ENCODE results near the gene KDM6B.

Gene KDM6B

DNA sequence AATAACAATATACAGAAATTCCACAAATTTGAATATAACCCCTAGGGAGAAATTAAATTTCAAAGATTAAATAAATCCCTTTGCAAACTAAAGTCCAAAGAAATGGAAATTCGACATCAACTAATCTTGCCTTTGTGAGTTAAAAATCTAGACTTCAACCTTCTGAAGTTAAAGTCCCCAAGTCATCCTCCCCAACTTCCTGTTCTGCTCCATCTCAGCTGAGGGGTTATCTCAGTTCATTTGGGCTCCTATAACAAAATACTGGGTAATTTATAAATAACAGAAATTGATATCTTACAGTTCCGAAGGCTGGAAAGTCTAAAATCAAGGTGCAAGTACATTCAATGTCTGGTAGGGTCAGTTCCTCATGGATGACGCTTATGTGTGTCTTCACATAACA is 22.8 kb upstream of the KDM6B start:
- no peak overlapping the region for H3K4me3 ChIP-seq (replicated peaks in 1 of 2; ENCODE audit: low read depth in 2 of 2, low read length in 2 of 2)
- DNase-seq (ENCODE audit: low read depth in 2 of 2): no peak
- TF ChIP-seq, protein P1, sequence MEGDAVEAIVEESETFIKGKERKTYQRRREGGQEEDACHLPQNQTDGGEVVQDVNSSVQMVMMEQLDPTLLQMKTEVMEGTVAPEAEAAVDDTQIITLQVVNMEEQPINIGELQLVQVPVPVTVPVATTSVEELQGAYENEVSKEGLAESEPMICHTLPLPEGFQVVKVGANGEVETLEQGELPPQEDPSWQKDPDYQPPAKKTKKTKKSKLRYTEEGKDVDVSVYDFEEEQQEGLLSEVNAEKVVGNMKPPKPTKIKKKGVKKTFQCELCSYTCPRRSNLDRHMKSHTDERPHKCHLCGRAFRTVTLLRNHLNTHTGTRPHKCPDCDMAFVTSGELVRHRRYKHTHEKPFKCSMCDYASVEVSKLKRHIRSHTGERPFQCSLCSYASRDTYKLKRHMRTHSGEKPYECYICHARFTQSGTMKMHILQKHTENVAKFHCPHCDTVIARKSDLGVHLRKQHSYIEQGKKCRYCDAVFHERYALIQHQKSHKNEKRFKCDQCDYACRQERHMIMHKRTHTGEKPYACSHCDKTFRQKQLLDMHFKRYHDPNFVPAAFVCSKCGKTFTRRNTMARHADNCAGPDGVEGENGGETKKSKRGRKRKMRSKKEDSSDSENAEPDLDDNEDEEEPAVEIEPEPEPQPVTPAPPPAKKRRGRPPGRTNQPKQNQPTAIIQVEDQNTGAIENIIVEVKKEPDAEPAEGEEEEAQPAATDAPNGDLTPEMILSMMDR (IDR thresholded peaks at IDR 0.05; ENCODE audit: low read depth, low read length): no peak

DNA sequence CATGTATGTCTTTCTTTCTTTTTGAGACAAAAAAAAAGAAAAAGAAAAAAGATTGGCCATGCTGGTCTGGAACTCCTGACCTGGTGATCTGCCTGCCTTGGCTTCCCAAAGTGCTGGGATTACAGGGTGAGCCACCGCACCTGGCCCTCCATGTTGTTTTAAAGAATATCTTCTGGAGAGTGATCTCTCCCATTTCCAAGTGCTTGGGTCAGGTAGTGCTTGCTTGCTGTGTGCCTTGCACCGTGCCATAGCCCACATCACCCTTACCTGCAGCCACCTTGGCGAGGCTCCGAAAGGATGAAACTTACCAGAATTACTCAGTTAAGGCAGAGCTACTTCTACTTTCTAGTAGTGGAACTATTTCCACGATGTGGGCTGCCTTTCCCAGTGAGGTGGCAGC is 19.0 kb upstream of the KDM6B start:
- DNase-seq (ENCODE audit: low read depth in 2 of 2): no peak
- TF ChIP-seq, protein P1 (IDR thresholded peaks at IDR 0.05; ENCODE audit: low read depth, low read length): no peak

DNA sequence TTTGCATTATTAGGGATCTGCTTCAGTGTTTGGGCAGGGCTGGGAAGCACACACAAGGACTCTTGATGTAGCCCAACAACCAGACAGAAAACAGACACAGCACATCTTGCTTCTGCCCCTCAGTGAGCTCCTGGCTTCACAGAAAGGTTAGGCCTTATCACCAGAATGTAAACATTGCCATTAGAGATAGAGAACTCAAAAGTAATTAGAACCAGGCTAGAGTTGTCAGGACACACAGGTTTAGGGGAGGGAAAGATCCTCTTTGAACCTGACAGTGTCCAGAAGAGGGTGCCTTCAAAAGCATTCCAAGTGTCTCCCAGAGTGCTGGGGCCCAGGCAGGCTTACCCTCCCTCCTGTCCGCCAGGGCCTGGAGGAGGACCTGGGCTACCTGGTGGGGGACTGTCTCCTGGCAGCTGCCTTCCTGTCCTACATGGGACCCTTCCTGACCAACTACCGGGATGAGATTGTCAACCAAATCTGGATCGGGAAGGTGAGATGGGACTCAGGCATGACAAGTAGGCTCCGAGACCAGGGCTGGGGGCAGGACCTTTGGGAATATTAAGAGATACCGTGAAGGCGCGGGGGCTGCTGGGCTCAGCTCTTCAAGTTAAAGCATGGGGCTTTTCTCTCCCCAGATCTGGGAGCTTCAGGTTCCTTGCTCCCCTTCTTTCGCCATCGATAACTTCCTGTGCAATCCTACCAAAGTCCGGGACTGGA is 16.9 kb upstream of the KDM6B start:
- TF ChIP-seq, protein P1 (IDR thresholded peaks at IDR 0.05; ENCODE audit: low read depth, low read length): no peak
- H3K4me3 ChIP-seq (replicated peaks in 1 of 2; ENCODE audit: low read depth in 2 of 2, low read length in 2 of 2): no peak overlapping the region
- DNase-seq (ENCODE audit: low read depth in 2 of 2): no peak

More for the DNA sequence above, 19.0 kb upstream of the KDM6B start:
- H3K4me3 ChIP-seq (replicated peaks in 1 of 2; ENCODE audit: low read depth in 2 of 2, low read length in 2 of 2): no peak overlapping the region

DNA sequence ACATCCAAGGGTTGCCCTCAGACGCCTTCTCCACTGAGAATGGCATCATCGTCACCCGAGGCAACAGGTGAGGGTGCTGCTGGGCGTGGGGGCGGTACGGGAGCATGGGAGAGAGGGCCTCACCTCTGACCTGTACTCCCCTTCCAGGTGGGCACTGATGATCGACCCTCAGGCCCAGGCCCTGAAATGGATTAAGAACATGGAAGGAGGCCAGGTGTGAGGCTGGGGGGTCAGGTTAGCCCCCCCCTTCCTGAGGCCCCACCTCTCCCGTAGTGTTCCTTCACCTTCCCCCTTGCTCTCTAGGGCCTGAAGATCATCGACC is 16.4 kb upstream of the KDM6B start:
- DNase-seq (ENCODE audit: low read depth in 2 of 2): no peak
- TF ChIP-seq, protein P1 (IDR thresholded peaks at IDR 0.05; ENCODE audit: low read depth, low read length): no peak

DNA sequence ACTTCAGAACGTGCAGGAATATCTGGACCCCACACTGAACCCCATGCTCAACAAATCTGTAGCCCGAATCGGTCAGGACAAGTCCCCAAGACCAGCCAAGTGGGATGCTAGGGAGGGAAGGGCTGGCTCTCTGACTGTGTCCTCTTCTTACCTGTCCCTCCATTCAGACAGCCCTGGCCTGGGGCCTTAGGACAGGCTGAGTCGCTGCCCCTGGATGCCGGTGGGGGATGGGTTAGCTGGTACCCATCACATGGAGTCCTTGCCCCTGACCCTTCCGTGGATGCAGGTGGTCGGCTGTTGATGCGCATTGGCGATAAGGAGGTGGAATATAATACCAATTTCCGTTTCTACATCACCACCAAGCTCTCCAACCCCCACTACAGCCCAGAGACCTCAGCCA is 16.0 kb upstream of the KDM6B start:
- H3K4me3 ChIP-seq (replicated peaks in 1 of 2; ENCODE audit: low read depth in 2 of 2, low read length in 2 of 2): no peak overlapping the region
- TF ChIP-seq, protein P1 (IDR thresholded peaks at IDR 0.05; ENCODE audit: low read depth, low read length): no peak
- no peak for DNase-seq (ENCODE audit: low read depth in 2 of 2)

More for the DNA sequence above, 16.4 kb upstream of the KDM6B start:
- no peak overlapping the region for H3K4me3 ChIP-seq (replicated peaks in 1 of 2; ENCODE audit: low read depth in 2 of 2, low read length in 2 of 2)

DNA sequence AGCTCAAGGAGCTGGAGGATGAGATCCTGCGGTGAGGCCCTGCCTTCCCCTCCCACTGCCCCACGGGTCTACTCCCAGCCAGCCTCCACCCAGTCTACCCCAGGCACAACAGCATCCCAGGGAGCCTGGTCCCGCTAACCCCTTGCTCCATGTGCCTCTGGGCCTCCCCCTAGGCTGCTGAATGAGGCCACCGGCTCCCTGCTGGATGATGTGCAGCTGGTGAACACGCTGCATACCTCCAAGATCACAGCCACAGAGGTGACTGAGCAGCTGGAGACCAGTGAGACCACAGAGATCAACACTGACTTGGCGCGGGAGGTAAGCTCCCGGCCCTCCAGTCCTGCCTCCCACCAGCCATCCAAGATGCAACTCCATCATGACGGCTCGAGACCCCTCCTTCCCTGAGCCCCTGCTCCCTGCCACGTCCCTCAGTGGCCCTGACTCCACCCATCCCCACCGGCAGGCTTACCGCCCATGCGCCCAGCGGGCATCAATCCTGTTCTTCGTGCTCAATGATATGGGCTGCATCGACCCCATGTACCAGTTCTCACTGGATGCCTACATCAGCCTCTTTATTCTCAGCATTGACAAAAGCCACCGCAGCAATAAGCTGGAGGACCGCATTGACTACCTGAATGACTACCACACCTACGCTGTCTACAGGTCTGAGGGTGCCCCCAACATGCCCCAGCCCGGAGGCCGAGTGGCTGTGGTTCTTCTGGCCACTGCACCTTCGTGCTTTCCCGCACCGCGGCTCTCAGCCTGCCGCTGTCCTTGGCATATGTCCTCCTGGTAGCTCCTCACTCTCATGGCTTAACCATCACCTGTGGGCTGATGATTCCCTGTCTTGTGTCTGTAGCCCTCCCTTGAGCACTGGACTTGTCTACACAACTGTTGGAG is 15.0 kb upstream of the KDM6B start:
- no peak for DNase-seq (ENCODE audit: low read depth in 2 of 2)
- TF ChIP-seq, protein P1 (IDR thresholded peaks at IDR 0.05; ENCODE audit: low read depth, low read length): no peak
- no peak overlapping the region for H3K4me3 ChIP-seq (replicated peaks in 1 of 2; ENCODE audit: low read depth in 2 of 2, low read length in 2 of 2)

Data from cardiac fibroblast (primary cell).